Small intestine (tissue), 4 donors: ENCODE measurements around the gene STOML2. TPM values are rescaled to one million over a fixed set of nuclear protein-coding genes. Genes with fewer than 3 reads are reported as not detected.

Experiments used
- polyA plus RNA-seq, 4 donors: library from polyadenylated mRNA; stranded (reverse) in 3 of 4; unstranded in 1 of 4; fragments of 200-250 nt in 3 of 4; fragments of 120-200 nt in 1 of 4; gene quantifications; one replicate each; pipeline versions ENCODE4 v1.2.1 to v1.2.3, GENCODE V29; 2013
- donor health status: healthy with polysubstance abuse.
- donor health status: Bipolar disorder and iron deficiency.
- donor health status: healthy.

STOML2 gene
- polyA plus RNA-seq, 4 donors: 123 to 160 (median 129) TPM

Other genes with a start within 250 kb of the STOML2 start
- under 1 TPM in 2 of 4 donors, not detected in 2; 0.15 to 0.39 TPM for gene PHF24, start 144.8 kb downstream of the STOML2 start, polyA plus RNA-seq
- 1 to 10 TPM; 2.2 to 6.8 (median 4.1) TPM for gene DNAJB5, start 113.4 kb downstream of the STOML2 start, polyA plus RNA-seq
- 100 to 1,000 TPM in 2 of 4 donors, 10 to 100 TPM in 2; 54.0 to 167 (median 87.1) TPM for gene VCP, start 30.5 kb downstream of the STOML2 start, polyA plus RNA-seq
- 10 to 100 TPM in 3 of 4 donors, 1 to 10 TPM in 1; 10.0 to 22.9 (median 16.7) TPM for gene FANCG, start 23.2 kb downstream of the STOML2 start, polyA plus RNA-seq
- 10 to 100 TPM; 10.8 to 29.9 (median 18.6) TPM for gene PIGO, start 6.5 kb downstream of the STOML2 start, polyA plus RNA-seq
- gene ATOSB, start 12.7 kb upstream of the STOML2 start, polyA plus RNA-seq: 10 to 100 TPM in 3 of 4 donors, 1 to 10 TPM in 1; 9.6 to 20.1 (median 14.5) TPM
- 10 to 100 TPM; 11.3 to 23.6 (median 14.4) TPM for gene UNC13B, start 58.9 kb upstream of the STOML2 start, polyA plus RNA-seq